NOMO-1 treated with DMSO at 0.1 percent for 48 hours (cell line): Measurements from ENCODE around the gene ATG7.
"Not testable (repeated sequence)": the region's sequence is repeated elsewhere in the genome, so short reads cannot be mapped to it uniquely, and the experiment has no call there.

Experiments used
- DNase-seq: peaks from one replicate; lab custom pipeline; 2025; ENCODE audit not compliant: unreplicated experiment; lab: John Stamatoyannopoulos, UW

Gene ATG7

GRCh38 chr3:11251807-11252176 lies 20.4 kb upstream of the ATG7 start:
- no peak for DNase-seq

DNA sequence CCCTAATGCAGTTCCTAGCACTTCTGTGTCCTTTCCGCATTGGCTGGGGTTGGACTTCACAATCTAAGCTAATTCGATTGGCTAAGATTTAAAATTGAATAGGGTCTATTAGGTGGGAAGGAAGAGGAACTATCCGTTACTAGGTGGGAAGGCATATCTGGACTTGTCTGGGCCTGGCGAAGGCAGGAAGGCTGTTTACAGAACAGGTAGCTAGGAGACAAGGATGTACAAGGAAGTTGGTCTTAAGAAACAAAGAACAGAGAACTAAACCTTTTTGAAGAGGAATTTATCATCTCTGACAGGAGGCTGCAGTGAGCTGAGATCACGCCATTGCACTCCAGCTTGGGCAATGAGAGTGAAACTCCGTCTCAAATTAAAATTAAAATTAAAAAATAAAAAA lies 17.3 kb upstream of the ATG7 start:
- no peak for DNase-seq

- DNase-seq = not testable (repeated sequence)
Observed at GRCh38 chr3:11255537-11255936, 16.7 kb upstream of the ATG7 start.

- no peak for DNase-seq
Observed at GRCh38 chr3:11258958-11259357, 13.2 kb upstream of the ATG7 start.

- DNase-seq = no peak
Observed at GRCh38 chr3:11260460-11260859, 11.7 kb upstream of the ATG7 start.

DNA sequence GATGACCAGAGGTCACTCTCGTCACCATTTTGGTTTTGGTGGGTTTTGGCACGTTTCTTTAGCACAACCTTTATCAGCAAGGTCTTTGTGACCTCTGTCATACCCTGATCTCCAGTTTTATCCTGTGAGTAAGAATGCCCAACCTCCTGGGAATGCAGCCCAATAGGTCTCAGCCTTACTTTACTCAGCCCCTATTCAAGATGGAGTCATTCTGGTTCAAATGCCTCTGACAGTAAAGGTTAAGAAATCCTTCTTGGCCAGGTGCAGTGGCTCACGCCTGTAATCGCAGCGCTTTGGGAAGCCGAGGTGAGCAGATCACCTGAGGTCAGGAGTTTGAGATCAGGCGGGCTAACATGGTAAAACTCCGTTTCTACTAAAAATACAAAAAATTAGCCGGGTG lies 3.2 kb upstream of the ATG7 start:
- DNase-seq = no peak

DNA sequence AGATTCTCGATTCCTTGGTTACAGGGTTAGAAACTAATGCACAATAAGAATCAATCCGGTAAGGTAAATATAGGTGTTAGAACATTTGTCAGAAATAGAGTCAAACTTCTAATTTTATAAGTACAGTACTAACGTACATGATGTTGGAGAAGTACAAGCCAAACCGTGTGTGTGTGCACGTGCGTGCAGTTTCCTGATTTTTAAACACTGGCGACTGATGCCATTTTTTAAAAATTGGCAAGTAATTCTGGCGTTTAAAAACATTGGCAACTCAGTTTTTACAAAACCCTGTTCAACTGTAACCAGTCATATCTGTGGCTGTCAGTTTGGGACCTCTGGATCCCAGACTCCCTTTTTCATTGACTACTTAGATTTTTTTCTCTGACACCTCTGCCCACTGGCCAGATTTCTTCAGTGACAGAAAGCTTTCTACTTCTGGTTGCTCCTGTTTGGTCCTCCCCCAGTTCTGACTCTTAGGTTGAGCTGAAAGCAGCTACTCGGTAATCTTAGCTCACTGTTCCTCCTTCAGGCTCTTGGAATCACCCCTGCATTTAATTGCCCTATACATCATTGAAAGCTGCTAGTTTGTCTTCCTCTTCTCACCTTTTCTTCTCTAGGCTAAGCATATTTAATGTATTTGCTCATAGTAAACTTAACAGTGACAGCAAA lies 843 bp downstream of the ATG7 start:
- DNase-seq = peak; percentile 81

DNA sequence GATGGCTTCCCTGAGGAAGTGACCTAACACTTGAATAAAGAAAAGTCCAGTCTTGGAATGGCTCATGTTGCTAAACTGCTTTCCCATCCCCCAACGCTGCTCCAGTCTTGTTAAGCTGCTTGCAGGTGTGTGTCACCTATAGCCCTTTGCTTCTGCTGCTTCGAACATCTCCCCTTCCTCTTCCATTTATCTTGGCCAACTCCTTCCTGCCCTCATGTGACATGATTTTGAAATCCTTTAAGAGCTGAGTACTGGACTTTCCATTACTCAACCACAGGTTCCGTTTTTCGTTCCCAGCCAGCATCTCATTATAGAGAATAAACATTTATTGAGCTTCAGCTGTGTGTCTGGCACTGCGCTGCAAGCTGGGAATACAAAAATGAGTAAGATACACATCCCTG lies 1.7 kb downstream of the ATG7 start:
- peak; percentile 96 for DNase-seq

GRCh38 chr3:11274566-11275142 lies 2.5 kb downstream of the ATG7 start:
- DNase-seq = peak; percentile 11

- DNase-seq = no peak
Observed at GRCh38 chr3:11275926-11276325, 3.7 kb downstream of the ATG7 start.

GRCh38 chr3:11276901-11277300 lies 4.7 kb downstream of the ATG7 start:
- DNase-seq = no peak

DNA sequence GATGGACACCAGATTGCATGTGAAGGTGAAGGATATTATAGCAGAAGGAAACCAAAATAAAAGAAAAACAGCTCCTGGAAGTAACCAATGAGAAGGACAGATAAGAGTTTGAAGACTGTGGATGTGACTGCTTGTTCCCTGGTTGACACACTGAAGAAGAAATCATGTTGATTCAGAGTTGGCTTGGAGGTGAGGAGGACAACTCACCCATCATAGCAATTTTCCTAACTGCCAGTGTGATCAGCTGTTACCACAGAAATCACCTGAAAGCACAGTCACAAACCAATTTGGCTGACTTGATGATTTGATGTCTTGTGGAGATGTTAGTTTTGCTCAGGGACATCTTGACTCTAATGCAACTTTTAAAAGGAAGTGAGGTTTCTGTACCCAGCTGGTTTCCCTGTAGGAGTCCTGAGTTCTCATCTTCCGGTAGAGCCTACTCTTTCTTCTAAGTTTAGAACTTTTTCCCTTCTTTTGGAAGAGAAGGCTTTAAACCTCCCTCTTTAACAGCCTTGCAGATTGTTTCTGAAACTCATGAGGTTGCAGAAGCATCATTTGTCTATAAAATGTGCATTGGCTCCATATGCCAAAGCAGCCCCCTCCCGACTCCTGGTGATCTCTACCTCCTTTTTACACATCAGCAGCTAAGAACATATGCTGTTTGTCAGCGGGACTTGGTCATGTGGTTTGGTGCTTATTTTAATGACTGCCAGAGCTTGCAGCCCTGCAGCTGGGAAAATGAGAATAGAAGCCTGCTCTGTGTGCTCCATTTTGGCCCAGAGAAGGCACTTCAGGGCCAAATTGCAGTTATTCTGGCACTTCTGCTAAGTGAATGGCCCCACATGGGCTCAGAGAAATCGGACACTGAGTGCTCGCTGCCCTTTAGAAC lies 10.3 kb downstream of the ATG7 start:
- DNase-seq = no peak

GRCh38 chr3:11283139-11283475 lies 10.9 kb downstream of the ATG7 start:
- peak; percentile 17 for DNase-seq

DNA sequence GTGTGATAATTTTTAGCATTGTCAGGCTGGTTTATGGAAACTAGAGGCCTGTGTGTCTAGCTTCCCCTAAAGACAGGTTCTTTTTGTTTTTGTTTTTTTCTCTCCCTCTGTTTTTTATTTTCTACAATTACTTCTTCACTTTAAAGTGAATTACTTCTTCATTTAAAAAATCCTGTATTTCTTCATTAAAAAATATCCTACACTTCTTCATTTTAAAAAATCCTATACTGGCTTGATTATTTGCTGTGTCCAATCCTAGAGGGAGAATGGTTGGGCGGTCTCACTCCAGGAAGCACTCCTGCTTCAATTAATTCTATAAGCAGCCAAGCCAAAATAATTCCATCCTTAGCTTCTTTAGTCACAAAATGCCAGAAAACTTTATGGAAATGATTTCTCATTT lies 11.8 kb downstream of the ATG7 start:
- DNase-seq = no peak

GRCh38 chr3:11285471-11285870 lies 13.3 kb downstream of the ATG7 start:
- DNase-seq = no peak

DNA sequence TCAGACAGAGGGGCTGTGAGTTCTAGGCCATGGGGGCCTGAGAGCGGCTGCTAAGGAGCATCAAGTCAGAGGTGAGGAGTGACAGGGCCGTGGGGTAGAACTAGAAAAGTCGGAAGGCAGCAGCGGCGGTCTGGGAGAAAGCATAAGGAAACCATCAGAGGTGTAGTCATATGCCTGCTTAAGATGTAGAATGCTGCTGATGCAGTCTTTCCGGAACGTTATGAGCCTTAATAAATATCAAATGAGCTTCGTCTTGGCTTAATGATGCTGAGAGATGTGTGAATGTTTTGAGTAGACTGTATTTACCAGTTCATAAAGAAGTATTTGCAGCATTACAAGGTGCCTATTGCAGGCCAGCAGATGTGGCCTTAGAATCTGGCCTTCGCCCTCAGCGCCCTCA lies 15.2 kb downstream of the ATG7 start:
- no peak for DNase-seq

- DNase-seq = peak; percentile 16
Observed at GRCh38 chr3:11288021-11288491, 15.9 kb downstream of the ATG7 start.

DNA sequence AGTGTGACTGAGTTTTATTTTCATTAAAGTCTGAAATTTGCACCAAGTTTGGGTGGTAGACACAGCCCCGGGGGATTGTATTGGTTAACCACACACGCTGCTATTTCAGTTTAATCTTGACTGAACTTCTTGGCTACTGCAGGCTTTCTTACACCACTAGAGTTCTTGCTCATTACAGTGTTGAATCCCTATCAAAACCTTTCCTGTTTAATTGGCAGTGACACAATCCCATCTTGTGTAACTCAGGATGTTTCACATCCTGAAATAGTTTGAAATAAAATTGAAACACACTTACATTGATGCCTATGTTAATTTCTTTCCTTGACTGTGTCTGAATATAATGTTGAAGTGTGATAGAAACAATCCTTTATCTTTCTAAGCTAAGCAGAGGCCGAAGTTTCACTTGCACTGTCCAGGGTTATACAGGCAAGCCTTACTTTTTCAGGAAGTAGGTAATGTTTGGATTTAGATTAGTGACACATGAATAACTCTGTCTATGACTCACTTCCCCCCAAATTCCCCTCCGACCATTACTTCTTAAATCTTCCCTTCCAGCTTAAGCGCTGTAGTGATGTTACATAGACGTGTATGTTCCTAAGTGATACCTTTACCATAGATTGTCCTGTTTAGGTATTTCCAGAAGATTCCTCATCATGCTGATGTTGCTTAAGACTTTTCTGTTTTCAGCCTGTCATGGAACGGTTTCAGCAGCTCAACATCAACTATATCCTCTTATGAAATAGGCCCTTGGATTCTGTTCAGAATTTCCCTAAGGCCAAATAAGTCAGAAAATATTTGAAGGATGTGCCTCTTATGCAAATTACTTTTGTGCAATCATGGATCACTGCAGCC lies 16.8 kb downstream of the ATG7 start:
- peak; percentile 91 for DNase-seq

GRCh38 chr3:11289864-11290263 lies 17.7 kb downstream of the ATG7 start:
- no peak for DNase-seq

GRCh38 chr3:11290743-11291680 lies 18.8 kb downstream of the ATG7 start:
- no peak for DNase-seq
